SU-DHL-6 (cell line): ENCODE measurements around the gene EXOC3.

Experiments used
- CTCF ChIP-seq: fragments of 200-600 bp; sonication (generic); IDR thresholded peaks from one replicate; pipeline ENCODE4 v1.5.1; 2017; ENCODE audit warnings: antibody characterized with exemption, mild to moderate bottlenecking, low read length, moderate library complexity; ENCODE audit not compliant: insufficient read depth, poor library complexity, severe bottlenecking
- EZH2phosphoT487 ChIP-seq: fragments of 200-600 bp; sonication (generic), shearing (Covaris generic); conservative IDR thresholded peaks from 2 replicates; pipeline ENCODE4 v1.6.1; 2018; ENCODE audit warnings: mild to moderate bottlenecking, antibody characterized with exemption, low read length, moderate library complexity, mixed read lengths

DNA sequence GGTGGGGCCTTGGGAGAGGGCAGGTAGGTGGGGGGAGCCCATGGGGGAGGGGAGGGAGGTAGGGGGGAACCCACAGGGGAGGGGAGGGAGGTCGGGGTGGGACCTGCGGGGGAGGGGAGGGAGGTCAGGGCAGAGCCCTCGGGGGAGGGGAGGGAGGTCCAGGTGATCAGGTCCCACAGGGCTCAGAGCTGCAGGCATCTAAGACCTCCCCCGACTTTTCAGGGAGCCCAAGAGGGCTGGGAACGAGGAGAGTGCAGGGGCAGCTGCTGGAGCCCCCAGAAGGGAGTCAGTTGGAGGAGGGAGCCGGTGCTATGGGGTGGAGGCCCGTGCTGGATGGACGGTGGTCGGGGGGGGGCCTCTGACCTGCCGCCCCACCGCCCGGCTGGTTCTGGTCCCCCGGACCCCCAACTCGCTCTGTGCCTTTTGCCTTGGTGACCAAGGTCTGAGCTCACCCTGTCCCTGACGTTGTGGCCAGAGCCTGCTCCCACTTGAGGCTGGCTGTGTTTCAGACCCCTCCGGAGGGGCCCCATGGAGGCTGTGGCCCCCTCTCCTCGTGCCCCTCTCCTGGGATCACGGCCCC is 49.4 kb downstream of the EXOC3 start:
- TF ChIP-seq CTCF (no peak), EZH2phosphoT487 (no peak)
